ENCODE results near the gene FAM25C.
"Not testable (repeated sequence)": the region's sequence is repeated elsewhere in the genome, so short reads cannot be mapped to it uniquely, and the experiment has no call there.

The FAM25C gene

DNA sequence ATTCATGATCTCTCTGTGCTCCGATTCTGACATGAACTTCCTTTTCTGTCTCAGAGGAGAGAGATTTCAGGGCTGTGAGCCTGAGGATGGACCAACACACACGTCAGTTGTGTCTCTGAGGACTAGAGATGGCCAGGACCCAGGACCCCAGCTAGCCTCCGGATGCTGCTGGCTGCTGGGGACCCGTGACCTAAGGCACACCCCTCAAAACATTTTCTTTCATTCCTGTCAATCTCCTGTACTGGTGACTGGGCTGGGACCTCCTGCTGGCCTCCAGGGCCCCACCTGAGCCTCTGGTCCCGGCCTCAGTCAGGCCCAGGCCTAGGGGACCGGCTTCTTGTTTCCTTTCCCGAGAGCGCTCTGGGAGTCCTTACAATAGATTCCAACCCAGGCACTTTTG lies 42.4 kb downstream of the FAM25C start:
- DNase-seq (ENCODE audit: low read depth) = not testable (repeated sequence)

- not testable (repeated sequence) for DNase-seq (ENCODE audit: low read depth)
Observed at GRCh38 chr10:47947424-47947823, 52.2 kb downstream of the FAM25C start.

Data from non-pigmented ciliary epithelial cell (primary cell).